ENCODE data around the gene ZNF609. TPM values are rescaled to one million over a fixed set of nuclear protein-coding genes. Genes with fewer than 3 reads are reported as not detected.
"Not testable (repeated sequence)": the region's sequence is repeated elsewhere in the genome, so short reads cannot be mapped to it uniquely, and the experiment has no call there.

The ZNF609 gene
- total RNA-seq, 1 donor from 2014 or later: 21.5 TPM

DNA sequence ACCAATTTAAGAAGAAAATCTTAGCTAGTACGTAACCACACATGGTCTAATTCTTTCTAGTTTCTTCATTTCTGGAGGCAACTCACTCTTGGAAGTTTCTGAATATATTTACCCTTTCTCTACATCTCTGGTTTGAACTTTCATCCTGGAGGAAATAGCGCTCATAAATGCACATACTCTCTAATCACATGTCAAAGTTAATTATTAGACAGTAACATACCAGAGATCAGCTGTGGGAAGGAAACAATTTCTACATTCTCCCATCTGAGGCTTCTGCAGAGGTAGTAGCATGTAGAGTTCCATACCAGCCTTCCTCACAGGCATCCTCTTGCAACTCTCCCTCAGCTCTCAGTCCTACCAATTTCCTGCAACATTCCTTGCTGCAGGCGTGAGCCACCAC is 182.5 kb downstream of the ZNF609 start:
- peaks cover 27% of the 10 kb centered on the region for H3K36me3 Mint-ChIP-seq
- no peaks in the 10 kb centered on the region for H3K27me3 ChIP-seq
- H3K79me2 ChIP-seq (ENCODE audit: low read depth): peaks cover 67% of the 10 kb centered on the region
- no peaks in the 10 kb centered on the region for H3K4me1 ChIP-seq
- no peak for TF ChIP-seq EZH2 (IDR thresholded peaks at IDR 0.05)
- TF ChIP-seq EZH2phosphoT487 (IDR thresholded peaks at IDR 0.05): no peak
- no peak for TF ChIP-seq CTCF (IDR thresholded peaks at IDR 0.05)
- peaks cover 4% of the 10 kb centered on the region for H3F3A ChIP-seq (ENCODE audit: low read depth)
- DNase-seq (ENCODE audit: low spot score): no peak
- peaks cover 4% of the 10 kb centered on the region for H3K27me3 Mint-ChIP-seq (ENCODE audit: insufficient read depth, low read depth)
- H3K9me3 Mint-ChIP-seq: peaks cover 8% of the 10 kb centered on the region
- H4K20me1 ChIP-seq (ENCODE audit: low read depth): peaks cover 3% of the 10 kb centered on the region
- H3K36me3 ChIP-seq: peaks cover 6% of the 10 kb centered on the region
- H3K9me3 ChIP-seq (ENCODE audit: low read depth): no peaks in the 10 kb centered on the region
- peaks cover 9% of the 10 kb centered on the region for H3K4me1 Mint-ChIP-seq
- no peak overlapping the region for H3K27ac ChIP-seq
- no peak overlapping the region for H3K9ac ChIP-seq
- H2AFZ ChIP-seq (replicated peaks): no peak overlapping the region
- H3K4me3 ChIP-seq: no peak overlapping the region
- no peak overlapping the region for H3K4me2 ChIP-seq
- H3K27ac Mint-ChIP-seq: no peak overlapping the region
- no peak overlapping the region for H3K4me3 Mint-ChIP-seq

GRCh38 chr15:64643685-64644084 is 183.3 kb downstream of the ZNF609 start:
- H3K27me3 Mint-ChIP-seq (ENCODE audit: insufficient read depth, low read depth): peaks cover 4% of the 10 kb centered on the region
- Histone ChIP-seq H3K4me2 (no peak overlapping the region), H3K4me1 (no peaks in the 10 kb centered on the region), H4K20me1 (ENCODE audit: low read depth) (peaks cover 3% of the 10 kb centered on the region), H3F3A (ENCODE audit: low read depth) (peaks cover 5% of the 10 kb centered on the region), H3K27me3 (no peaks in the 10 kb centered on the region), H3K9me3 (ENCODE audit: low read depth) (no peaks in the 10 kb centered on the region), H3K4me3 (no peak overlapping the region), H2AFZ (replicated peaks) (no peak overlapping the region), H3K27ac (no peak overlapping the region), H3K36me3 (peaks cover 6% of the 10 kb centered on the region), H3K9ac (no peak overlapping the region), H3K79me2 (ENCODE audit: low read depth) (peaks cover 59% of the 10 kb centered on the region)
- TF ChIP-seq EZH2phosphoT487 (IDR thresholded peaks at IDR 0.05) (no peak), EZH2 (IDR thresholded peaks at IDR 0.05) (no peak), CTCF (IDR thresholded peaks at IDR 0.05) (no peak)
- H3K36me3 Mint-ChIP-seq: peaks cover 22% of the 10 kb centered on the region
- H3K9me3 Mint-ChIP-seq: peaks cover 4% of the 10 kb centered on the region
- DNase-seq (ENCODE audit: low spot score): no peak
- no peak overlapping the region for H3K4me3 Mint-ChIP-seq
- peaks cover 9% of the 10 kb centered on the region for H3K4me1 Mint-ChIP-seq
- H3K27ac Mint-ChIP-seq: no peak overlapping the region

GRCh38 chr15:64644811-64645210 is 184.4 kb downstream of the ZNF609 start:
- not testable (repeated sequence) for H3K4me2 ChIP-seq; H3K27me3 Mint-ChIP-seq (ENCODE audit: insufficient read depth, low read depth); H3K4me3 Mint-ChIP-seq; H3K27ac ChIP-seq; H3K36me3 ChIP-seq; H3K27ac Mint-ChIP-seq; H3K4me3 ChIP-seq; H3K9me3 Mint-ChIP-seq; H4K20me1 ChIP-seq (ENCODE audit: low read depth); H3K9me3 ChIP-seq (ENCODE audit: low read depth); H3F3A ChIP-seq (ENCODE audit: low read depth); H3K4me1 Mint-ChIP-seq; H2AFZ ChIP-seq (replicated peaks); H3K4me1 ChIP-seq; DNase-seq (ENCODE audit: low spot score); H3K27me3 ChIP-seq; H3K9ac ChIP-seq
- H3K36me3 Mint-ChIP-seq: peaks cover 16% of the 10 kb centered on the region
- H3K79me2 ChIP-seq (ENCODE audit: low read depth): peaks cover 52% of the 10 kb centered on the region

- H3K9me3 ChIP-seq (ENCODE audit: low read depth): no peaks in the 10 kb centered on the region
- Mint-ChIP-seq H3K36me3 (peaks cover 14% of the 10 kb centered on the region), H3K27ac (no peak overlapping the region), H3K4me3 (no peak overlapping the region), H3K9me3 (no peaks in the 10 kb centered on the region), H3K4me1 (peaks cover 5% of the 10 kb centered on the region), H3K27me3 (ENCODE audit: insufficient read depth, low read depth) (peaks cover 3% of the 10 kb centered on the region)
- H2AFZ ChIP-seq (replicated peaks): no peak overlapping the region
- H3K9ac ChIP-seq: no peak overlapping the region
- DNase-seq (ENCODE audit: low spot score): no peak
- peaks cover under 1% of the 10 kb centered on the region for H3K4me1 ChIP-seq
- H3K36me3 ChIP-seq: peaks cover 6% of the 10 kb centered on the region
- H3F3A ChIP-seq (ENCODE audit: low read depth): peaks cover 5% of the 10 kb centered on the region
- no peak overlapping the region for H3K27ac ChIP-seq
- H3K79me2 ChIP-seq (ENCODE audit: low read depth): peaks cover 47% of the 10 kb centered on the region
- TF ChIP-seq EZH2phosphoT487 (IDR thresholded peaks at IDR 0.05) (no peak), CTCF (IDR thresholded peaks at IDR 0.05) (no peak), EZH2 (IDR thresholded peaks at IDR 0.05) (no peak)
- no peaks in the 10 kb centered on the region for H3K27me3 ChIP-seq
- no peak overlapping the region for H3K4me3 ChIP-seq
- peaks cover 1% of the 10 kb centered on the region for H4K20me1 ChIP-seq (ENCODE audit: low read depth)
- no peak overlapping the region for H3K4me2 ChIP-seq
These were observed 185.6 kb downstream of the ZNF609 start for GRCh38 chr15:64645995-64646394.

Measured in neural progenitor cell (in vitro differentiated cells).